Neural cell (in vitro differentiated cells): ENCODE results near the gene GTPBP4. TPM values are rescaled to one million over a fixed set of nuclear protein-coding genes. Genes with fewer than 3 reads are reported as not detected.

Experiments
- H2AFZ ChIP-seq: fragments of 200-600, 300-800 bp; sonication (generic), shearing (Covaris generic); 2 replicates; pipeline ENCODE4 v1.6.0; 2014; ENCODE audit warnings: low read depth, mild to moderate bottlenecking, antibody characterized with exemption, low read length, moderate library complexity
- H3F3A ChIP-seq: fragments of 200-600 bp; shearing (Covaris generic); 2 replicates; pipeline ENCODE4 v1.6.1; 2016; ENCODE audit warnings: mild to moderate bottlenecking, moderate library complexity, mixed read lengths, antibody characterized with exemption, low read length; ENCODE audit not compliant: insufficient read depth, poor library complexity, severe bottlenecking
- H3K27ac ChIP-seq: fragments of 200-600, 300-800 bp; sonication (generic), shearing (Covaris generic); 2 replicates; pipeline ENCODE4 v1.5.1; 2014; ENCODE audit warnings: mild to moderate bottlenecking, low read length, moderate library complexity
- H3K27me3 ChIP-seq: fragments of 300-800, 200-600 bp; sonication (generic), shearing (Covaris generic); 2 replicates; pipeline ENCODE4 v1.6.0; 2014; ENCODE audit warnings: mild to moderate bottlenecking, low read depth, low read length, moderate library complexity; ENCODE audit not compliant: insufficient read depth
- H3K36me3 ChIP-seq: fragments of 300-800, 200-600 bp; sonication (generic), shearing (Covaris generic); 2 replicates; pipeline ENCODE4 v1.5.1; 2014; ENCODE audit warnings: mild to moderate bottlenecking, antibody characterized with exemption, low read length, moderate library complexity; ENCODE audit not compliant: insufficient read depth
- H3K4me2 ChIP-seq: fragments of 300-800, 200-600 bp; sonication (generic), shearing (Covaris generic); 2 replicates; pipeline ENCODE4 v1.6.0; 2014; ENCODE audit warnings: mild to moderate bottlenecking, low read length
- H3K4me3 ChIP-seq: fragments of 300-800, 200-600 bp; sonication (generic), shearing (Covaris generic); 2 replicates; pipeline ENCODE4 v1.5.1; 2014; ENCODE audit warnings: mild to moderate bottlenecking, low read length, moderate library complexity
- H3K79me2 ChIP-seq: fragments of 200-600 bp; shearing (Covaris generic); replicated peaks from 2 replicates; pipeline ENCODE4 v1.6.0; 2014; ENCODE audit warnings: mild to moderate bottlenecking, low read length, moderate library complexity; ENCODE audit not compliant: insufficient read depth
- H3K9ac ChIP-seq: fragments of 300-800, 200-600 bp; sonication (generic), shearing (Covaris generic); 2 replicates; pipeline ENCODE4 v1.6.1; 2016; ENCODE audit warnings: mild to moderate bottlenecking, low read length, mixed read lengths
- H3K9me2 ChIP-seq: fragments of 200-600 bp; shearing (Covaris generic); 2 replicates; pipeline ENCODE4 v1.6.1; 2016; ENCODE audit warnings: mild to moderate bottlenecking, low read length, mixed read lengths; ENCODE audit not compliant: insufficient read depth
- H3K9me3 ChIP-seq: fragments of 200-600, 300-800 bp; sonication (generic), shearing (Covaris generic); 2 replicates; pipeline ENCODE4 v1.6.1; 2016; ENCODE audit warnings: mild to moderate bottlenecking, mixed run types, low read length, moderate library complexity, mixed read lengths
- H4K20me1 ChIP-seq: fragments of 200-600 bp; shearing (Covaris generic); 2 replicates; pipeline ENCODE4 v1.6.1; 2016; ENCODE audit warnings: mild to moderate bottlenecking, mixed run types; ENCODE audit not compliant: insufficient read depth
- EP300 ChIP-seq: fragments of 450-650 bp; conservative IDR thresholded peaks from 2 replicates; pipeline ENCODE4 v1.6.1; 2014; ENCODE audit warnings: antibody characterized with exemption, mild to moderate bottlenecking, moderate library complexity; ENCODE audit not compliant: poor library complexity, severe bottlenecking
- EZH2 ChIP-seq: fragments of 200-600, 300-800 bp; shearing (Covaris generic), sonication (generic); IDR thresholded peaks from 2 replicates; pipeline ENCODE4 v1.6.1; 2014; ENCODE audit warnings: antibody characterized with exemption, low read length, borderline replicate concordance, mild to moderate bottlenecking; ENCODE audit not compliant: insufficient read depth, poor library complexity, severe bottlenecking
- MXI1 ChIP-seq: fragments of 450-650 bp; conservative IDR thresholded peaks from 2 replicates; pipeline ENCODE4 v1.6.1; 2014; ENCODE audit warnings: antibody characterized with exemption, mild to moderate bottlenecking; ENCODE audit not compliant: poor library complexity, severe bottlenecking
- POLR2AphosphoS5 ChIP-seq: IDR thresholded peaks from 2 replicates; pipeline ENCODE4 v1.6.1; 2012
- RAD21 ChIP-seq: fragments of 450-650 bp; conservative IDR thresholded peaks from 2 replicates; pipeline ENCODE4 v1.6.1; 2014; ENCODE audit warnings: antibody characterized with exemption, mild to moderate bottlenecking, moderate library complexity
- SMC3 ChIP-seq: fragments of 450-650 bp; conservative IDR thresholded peaks from 2 replicates; pipeline ENCODE4 v1.6.1; 2014; ENCODE audit warnings: antibody characterized with exemption, mild to moderate bottlenecking, moderate library complexity; ENCODE audit not compliant: poor library complexity
- TAF1 ChIP-seq: IDR thresholded peaks from 2 replicates; pipeline ENCODE4 v1.6.1; 2012; ENCODE audit warnings: low read depth
- polyA plus RNA-seq: library from polyadenylated mRNA; depleted of rRNA; stranded (reverse); fragments of >200 nt; gene quantifications from 2 replicates; pipeline ENCODE4 v1.2.3, GENCODE V29; 2014
- TF ChIP-seq, protein P1 (sequence below): IDR thresholded peaks from 2 replicates; pipeline ENCODE4 v1.6.1; 2012; ENCODE audit warnings: borderline replicate concordance
- TF ChIP-seq, protein P2 (sequence below): fragments of 450-650 bp; IDR thresholded peaks from 2 replicates; pipeline ENCODE4 v1.5.1; 2014; ENCODE audit warnings: antibody characterized with exemption, mild to moderate bottlenecking, moderate library complexity; ENCODE audit not compliant: poor library complexity, severe bottlenecking

GTPBP4 gene
- polyA plus RNA-seq, 1 donor from 2014 or later = 32.7 TPM

DNA sequence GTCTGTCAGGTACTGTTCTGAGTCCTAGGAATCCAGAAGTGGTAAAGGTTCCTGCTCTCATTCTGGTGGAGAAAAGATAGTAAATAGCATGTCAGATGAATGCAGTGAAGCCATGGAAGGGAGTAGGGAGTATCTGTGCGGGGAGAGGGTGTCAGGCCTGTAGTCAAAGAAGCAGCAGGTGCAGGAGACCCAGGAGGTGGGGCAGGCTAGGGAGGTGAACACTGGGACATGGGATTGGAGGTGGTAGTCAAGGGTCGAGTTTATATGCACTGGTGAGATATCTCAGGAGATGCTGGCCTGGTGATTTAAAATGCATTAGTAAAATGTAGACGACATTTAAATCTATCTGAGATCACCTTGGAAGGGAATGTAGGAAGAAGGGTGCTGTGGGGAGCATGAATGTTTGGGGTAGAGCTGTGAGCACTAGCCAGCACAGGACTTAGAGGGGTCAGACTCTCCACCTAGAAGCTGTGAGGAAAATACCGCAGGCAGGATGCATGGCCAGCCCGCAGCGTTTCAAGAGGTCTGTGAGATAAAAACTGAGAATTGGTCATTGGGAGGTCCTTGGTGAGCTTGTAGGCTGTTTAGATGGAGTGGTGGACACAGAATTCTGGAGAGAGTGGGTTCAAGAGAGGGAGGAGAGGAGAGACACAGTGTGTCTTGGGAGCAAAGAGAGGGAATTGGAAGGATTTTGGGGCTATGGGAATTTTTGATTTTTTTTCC is 6.8 kb downstream of the GTPBP4 start (continued):
- no peak for TF ChIP-seq MXI1
- no peak for TF ChIP-seq EP300
- TF ChIP-seq POLR2AphosphoS5 = no peak
- TF ChIP-seq TAF1 = no peak
- no peak for TF ChIP-seq RAD21

DNA sequence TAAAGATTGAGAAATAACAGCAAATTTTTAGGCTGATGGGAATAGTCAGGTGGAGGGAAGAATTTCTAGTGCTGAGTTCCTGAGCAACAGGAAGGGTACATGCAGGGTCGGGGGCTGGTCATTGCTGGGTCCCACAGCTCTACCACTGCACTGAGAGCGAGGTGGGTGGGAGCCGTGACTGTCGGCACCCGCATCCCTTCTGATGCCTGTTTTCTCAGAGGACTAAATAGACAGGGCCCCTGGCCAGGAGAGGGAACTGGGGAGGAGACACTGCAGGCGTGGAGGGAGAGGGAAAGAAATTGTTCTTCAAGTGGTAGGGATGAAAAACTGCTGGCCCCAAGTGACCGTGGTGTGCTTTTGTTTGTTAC is 7.3 kb downstream of the GTPBP4 start:
- Histone ChIP-seq H3K36me3 (peaks cover 7% of the 10 kb centered on the region), H3K9ac (no peak overlapping the region), H3F3A (no peaks in the 10 kb centered on the region), H3K27me3 (no peaks in the 10 kb centered on the region), H4K20me1 (no peaks in the 10 kb centered on the region), H3K4me2 (no peak overlapping the region), H2AFZ (no peak overlapping the region), H3K9me3 (no peaks in the 10 kb centered on the region), H3K27ac (no peak overlapping the region), H3K4me3 (no peak overlapping the region), H3K9me2 (no peaks in the 10 kb centered on the region), H3K79me2 (peaks cover 15% of the 10 kb centered on the region)
- TF ChIP-seq TAF1 = no peak
- no peak for TF ChIP-seq EP300
- TF ChIP-seq MXI1 = no peak
- no peak for TF ChIP-seq EZH2
- TF ChIP-seq, protein P1, sequence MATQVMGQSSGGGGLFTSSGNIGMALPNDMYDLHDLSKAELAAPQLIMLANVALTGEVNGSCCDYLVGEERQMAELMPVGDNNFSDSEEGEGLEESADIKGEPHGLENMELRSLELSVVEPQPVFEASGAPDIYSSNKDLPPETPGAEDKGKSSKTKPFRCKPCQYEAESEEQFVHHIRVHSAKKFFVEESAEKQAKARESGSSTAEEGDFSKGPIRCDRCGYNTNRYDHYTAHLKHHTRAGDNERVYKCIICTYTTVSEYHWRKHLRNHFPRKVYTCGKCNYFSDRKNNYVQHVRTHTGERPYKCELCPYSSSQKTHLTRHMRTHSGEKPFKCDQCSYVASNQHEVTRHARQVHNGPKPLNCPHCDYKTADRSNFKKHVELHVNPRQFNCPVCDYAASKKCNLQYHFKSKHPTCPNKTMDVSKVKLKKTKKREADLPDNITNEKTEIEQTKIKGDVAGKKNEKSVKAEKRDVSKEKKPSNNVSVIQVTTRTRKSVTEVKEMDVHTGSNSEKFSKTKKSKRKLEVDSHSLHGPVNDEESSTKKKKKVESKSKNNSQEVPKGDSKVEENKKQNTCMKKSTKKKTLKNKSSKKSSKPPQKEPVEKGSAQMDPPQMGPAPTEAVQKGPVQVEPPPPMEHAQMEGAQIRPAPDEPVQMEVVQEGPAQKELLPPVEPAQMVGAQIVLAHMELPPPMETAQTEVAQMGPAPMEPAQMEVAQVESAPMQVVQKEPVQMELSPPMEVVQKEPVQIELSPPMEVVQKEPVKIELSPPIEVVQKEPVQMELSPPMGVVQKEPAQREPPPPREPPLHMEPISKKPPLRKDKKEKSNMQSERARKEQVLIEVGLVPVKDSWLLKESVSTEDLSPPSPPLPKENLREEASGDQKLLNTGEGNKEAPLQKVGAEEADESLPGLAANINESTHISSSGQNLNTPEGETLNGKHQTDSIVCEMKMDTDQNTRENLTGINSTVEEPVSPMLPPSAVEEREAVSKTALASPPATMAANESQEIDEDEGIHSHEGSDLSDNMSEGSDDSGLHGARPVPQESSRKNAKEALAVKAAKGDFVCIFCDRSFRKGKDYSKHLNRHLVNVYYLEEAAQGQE = no peak
- TF ChIP-seq, protein P2, sequence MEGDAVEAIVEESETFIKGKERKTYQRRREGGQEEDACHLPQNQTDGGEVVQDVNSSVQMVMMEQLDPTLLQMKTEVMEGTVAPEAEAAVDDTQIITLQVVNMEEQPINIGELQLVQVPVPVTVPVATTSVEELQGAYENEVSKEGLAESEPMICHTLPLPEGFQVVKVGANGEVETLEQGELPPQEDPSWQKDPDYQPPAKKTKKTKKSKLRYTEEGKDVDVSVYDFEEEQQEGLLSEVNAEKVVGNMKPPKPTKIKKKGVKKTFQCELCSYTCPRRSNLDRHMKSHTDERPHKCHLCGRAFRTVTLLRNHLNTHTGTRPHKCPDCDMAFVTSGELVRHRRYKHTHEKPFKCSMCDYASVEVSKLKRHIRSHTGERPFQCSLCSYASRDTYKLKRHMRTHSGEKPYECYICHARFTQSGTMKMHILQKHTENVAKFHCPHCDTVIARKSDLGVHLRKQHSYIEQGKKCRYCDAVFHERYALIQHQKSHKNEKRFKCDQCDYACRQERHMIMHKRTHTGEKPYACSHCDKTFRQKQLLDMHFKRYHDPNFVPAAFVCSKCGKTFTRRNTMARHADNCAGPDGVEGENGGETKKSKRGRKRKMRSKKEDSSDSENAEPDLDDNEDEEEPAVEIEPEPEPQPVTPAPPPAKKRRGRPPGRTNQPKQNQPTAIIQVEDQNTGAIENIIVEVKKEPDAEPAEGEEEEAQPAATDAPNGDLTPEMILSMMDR = no peak
- no peak for TF ChIP-seq RAD21
- TF ChIP-seq SMC3 = no peak
- TF ChIP-seq POLR2AphosphoS5 = no peak

DNA sequence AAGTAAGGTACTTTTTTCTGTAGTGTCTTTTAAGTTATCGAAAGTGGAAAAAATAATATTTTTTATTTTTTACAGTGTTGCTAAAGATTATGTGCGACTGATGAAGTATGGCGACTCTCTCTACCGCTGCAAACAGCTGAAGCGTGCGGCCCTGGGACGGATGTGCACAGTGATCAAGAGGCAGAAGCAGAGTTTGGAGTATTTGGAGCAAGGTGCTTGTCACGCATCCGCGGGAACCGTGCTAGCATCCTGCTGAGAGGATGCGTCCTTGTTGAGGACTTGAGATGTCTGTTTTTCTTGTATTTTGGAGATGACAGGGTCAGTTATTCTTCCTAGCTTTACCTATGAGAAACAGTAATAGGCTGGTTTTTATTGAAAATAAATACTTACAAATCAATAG is 7.8 kb downstream of the GTPBP4 start:
- H3K79me2 ChIP-seq = peaks cover 10% of the 10 kb centered on the region
- TF ChIP-seq TAF1 (no peak), POLR2AphosphoS5 (no peak), SMC3 (no peak), MXI1 (no peak), EP300 (no peak), RAD21 (no peak), EZH2 (no peak)
- TF ChIP-seq, protein P2 = no peak
- TF ChIP-seq, protein P1 = no peak
- H3K4me2 ChIP-seq = no peak overlapping the region
- no peak overlapping the region for H3K4me3 ChIP-seq
- H3K27ac ChIP-seq = no peak overlapping the region
- H3K9me2 ChIP-seq = no peaks in the 10 kb centered on the region
- H3K27me3 ChIP-seq = no peaks in the 10 kb centered on the region
- H2AFZ ChIP-seq = no peak overlapping the region
- no peaks in the 10 kb centered on the region for H3F3A ChIP-seq
- no peaks in the 10 kb centered on the region for H3K9me3 ChIP-seq
- H4K20me1 ChIP-seq = no peaks in the 10 kb centered on the region
- H3K9ac ChIP-seq = no peak overlapping the region
- peaks cover 11% of the 10 kb centered on the region for H3K36me3 ChIP-seq
